Left kidney (tissue), 2 donors: ENCODE measurements around the gene ATP11A. TPM values are rescaled to one million over a fixed set of nuclear protein-coding genes. Genes with fewer than 3 reads are reported as not detected.

Experiments
- DNase-seq: peaks from one replicate; pipeline ENCODE4 v3.0.0-alpha.2; 2013
- polyA plus RNA-seq: library from polyadenylated mRNA; unstranded; fragments of 120-200 nt; gene quantifications from one replicate; pipeline ENCODE4 v1.2.1, GENCODE V29; 2013; ENCODE audit not compliant: insufficient read length

ATP11A gene
- polyA plus RNA-seq, 1 donor = 46.8 TPM

DNA sequence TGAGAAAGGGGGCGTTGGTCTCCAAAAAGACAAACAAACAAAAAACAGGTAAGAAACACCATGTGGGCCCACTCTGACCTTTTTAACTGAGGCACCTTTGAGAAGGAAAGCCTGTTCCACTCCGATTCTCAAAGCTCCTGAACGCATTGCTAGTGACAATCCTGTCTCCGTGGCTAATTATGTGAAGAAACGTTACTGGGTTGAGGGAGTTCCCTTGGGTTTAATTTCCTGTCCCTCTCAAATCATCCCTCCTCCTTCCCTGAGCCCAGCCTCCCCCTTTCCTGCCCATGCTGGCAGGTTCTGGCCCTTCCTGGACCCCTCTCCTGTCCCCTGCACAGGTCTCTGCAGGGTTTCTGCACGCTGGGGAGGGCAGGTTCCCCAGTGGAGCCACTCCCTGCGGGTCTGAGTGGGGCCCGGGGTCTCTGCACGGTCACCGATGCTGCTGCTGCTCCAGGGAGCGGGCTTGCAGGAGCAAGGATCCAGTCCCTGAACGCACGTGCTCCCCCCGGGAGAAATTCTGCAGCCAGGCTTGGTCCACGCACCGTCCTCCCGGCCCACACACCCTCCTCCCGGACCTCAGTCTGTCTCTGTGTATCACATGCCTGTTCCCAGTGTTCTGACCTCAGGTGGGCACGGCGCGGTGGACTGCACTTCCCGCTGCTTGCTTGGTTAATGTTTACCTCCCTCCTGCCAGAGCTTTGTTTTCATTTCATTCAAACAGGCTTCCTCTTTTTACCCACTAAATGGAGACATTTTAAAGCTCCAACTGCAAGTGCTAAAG is 202.8 kb downstream of the ATP11A start:
- DNase-seq = no peak

- DNase-seq = no peak
These were observed 203.3 kb downstream of the ATP11A start for GRCh38 chr13:112893207-112893569.

- DNase-seq = no peak
These were observed 204.0 kb downstream of the ATP11A start for GRCh38 chr13:112893570-112894422.

- DNase-seq = no peak
These were observed 204.5 kb downstream of the ATP11A start for GRCh38 chr13:112894423-112894672.

DNA sequence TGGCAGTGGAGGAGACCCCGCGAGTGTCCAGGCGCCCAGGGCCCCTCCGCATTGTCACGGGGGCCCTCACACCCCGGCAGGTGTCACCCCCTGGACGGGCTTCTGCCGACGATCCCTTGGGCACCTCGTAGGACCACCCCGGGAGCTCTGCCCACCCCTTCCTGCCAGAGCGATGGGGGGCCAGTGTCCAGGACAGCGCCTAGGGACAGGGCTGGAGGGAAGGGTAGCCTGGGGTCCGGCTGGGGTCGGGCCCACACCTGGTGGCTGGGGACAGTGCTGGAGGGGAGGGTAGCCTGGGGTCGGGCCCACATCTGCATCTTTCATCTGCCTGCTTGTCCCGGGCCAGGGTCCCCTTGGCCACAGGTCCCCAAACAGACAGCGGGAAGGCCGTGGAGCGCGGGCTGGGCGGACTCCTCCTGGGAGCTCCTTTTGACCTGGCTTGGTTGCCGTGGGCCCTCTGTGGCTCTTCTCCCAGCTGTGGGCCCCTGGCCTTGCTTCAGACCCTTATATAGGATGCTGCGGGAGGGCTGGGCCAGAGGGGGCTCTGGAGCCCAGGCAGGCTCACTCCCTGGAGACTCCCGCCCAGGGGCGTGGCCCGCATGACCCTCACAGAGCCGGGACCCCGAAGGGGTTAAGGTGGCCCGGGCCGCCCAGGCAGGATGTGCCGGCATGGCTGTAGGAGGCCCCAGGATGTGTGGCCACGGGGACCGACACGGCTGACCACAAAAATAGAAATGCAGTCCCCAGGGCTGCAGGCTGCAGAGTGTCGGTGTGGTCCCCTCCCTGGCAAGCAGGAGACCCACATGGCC is 205.0 kb downstream of the ATP11A start:
- no peak for DNase-seq

DNA sequence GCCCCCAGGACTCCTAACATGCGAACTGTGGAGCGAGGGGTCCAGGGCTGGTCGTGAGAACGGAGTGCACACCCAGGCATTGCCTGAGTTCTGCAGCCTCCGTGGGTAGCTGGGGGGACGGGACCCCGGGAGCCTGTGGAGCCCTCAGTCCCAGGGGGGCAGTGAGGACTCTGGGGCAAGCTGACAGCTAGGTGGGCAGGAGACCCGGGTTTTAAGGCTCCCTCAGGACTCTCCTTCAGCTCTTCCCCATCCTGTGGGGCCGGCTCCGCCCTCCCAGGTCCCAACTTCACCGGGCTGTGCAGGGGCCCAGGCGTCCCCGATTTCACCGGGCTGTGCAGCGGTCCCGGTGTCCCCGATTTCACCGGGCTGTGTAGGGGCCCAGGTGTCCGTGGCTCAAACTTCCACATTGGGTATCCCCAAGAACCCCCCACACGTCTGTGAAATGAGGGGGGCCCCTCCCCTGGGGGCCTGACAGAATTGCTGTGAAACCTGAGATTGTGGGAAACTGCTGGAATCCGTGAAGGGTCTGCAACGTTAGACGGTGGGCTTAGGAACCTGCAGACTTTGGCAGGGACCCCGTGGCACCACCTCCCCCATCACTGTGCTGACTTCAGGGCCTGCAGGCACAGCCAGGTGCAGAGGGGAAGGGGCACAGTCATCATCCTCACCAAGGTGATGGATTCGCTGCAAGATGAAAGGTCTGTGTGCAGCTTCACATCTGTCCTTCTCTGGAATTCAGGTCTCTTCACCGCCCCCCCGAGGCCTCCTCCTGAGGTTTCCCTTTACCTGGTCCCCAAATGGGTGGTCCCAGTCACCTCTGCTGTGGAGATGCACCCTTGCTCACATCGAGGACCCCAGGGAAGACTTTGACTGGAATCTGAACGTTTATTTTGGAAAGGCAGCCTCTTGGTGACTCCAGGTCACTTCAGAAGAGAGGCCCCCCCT is 206.0 kb downstream of the ATP11A start:
- no peak for DNase-seq

GRCh38 chr13:112896736-112897602 is 207.1 kb downstream of the ATP11A start:
- DNase-seq = no peak

DNA sequence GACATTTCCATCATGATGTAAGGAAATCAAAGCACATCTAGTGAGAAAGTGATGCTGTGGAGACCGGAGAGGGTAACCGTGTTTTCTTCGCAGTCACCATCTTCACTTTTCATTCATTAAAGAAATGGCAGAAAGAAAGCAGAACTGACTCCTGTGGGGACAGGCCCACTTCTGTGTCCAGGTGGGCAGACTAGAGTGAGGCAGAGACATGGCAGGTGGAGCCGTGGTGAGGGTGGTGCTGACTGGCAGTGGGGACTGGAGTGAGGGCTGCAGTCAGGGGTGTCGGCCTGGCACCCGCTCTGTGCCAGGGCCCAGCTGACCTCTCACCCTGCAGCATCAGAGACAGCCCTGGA is 207.7 kb downstream of the ATP11A start:
- no peak for DNase-seq

DNA sequence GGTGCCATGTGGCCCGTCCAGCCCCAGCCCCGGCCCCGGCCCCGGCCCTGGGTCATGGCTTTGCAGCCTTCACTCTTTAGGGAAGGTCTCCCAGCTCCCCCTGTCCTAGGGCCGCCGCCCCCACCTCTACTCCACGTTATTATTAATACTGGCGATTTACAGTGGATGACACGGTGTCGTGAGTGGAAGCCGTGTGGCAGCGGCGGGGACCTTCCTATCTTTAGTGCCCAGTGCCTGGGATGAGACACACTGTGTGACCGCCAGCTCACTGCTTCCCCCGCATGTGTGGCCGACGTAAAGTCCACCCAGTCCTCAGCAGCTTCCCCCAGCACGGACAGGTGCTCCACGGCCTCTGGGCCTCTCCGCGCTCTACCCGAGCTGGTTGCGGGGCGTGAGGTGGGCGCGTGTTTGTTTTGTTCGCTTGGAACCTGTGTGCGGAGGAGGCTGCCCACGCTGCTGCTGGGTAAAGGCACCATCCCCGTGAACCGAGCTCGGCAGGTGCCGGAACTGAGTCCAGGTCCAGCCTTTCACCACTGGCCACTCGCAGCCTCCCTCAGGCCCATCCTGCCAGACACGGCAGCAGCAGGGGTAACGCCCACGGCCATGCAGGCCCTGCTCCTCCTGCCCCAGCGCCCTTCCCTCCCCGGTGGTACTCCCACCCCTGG is 208.2 kb downstream of the ATP11A start:
- no peak for DNase-seq

GRCh38 chr13:112898621-112899280 is 208.9 kb downstream of the ATP11A start:
- no peak for DNase-seq

DNA sequence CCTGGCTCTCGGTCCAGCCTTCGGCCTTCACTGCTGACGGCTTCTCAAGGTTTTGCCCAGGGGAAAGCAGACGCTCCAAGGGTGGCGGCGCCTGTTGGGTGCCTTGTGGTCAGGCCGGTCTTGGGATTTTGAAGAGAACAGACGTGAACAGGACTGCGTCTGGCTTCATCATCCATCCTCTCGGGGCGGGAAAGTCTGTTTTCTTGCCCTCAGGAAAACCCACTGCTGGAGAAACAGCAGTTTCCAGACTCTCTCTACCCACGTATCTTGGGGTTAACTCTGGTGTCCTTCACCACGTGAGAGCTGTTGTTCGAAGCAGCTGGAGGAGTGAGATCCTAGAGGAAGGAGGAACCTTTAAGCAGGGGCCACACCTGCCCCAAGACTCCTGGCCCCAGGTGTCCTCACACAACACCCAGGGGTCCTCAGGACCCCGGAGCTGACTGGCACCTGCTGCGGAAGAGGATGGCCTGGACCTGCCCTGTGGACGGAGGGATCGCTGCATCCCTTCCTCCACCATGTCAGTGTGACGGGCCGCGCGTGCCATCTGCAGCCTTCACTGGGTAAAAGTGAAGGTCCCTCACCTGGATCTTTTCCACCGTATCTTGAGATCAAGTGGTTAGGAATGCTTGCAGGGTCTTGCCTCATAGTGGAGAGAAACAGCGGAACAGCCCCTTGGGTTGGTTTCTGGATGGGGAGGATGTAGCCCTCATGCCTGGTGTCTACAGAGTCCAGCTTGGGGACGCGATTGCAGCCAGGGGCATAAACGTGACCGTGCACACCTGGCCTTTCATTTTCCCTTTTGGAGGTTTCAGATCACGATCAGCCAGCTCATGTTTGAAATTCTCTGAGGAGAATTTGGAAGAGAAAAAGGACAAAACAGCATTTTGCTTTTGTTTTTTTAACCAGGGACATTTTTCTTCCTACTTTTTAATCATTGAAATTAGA is 209.7 kb downstream of the ATP11A start:
- no peak for DNase-seq

DNA sequence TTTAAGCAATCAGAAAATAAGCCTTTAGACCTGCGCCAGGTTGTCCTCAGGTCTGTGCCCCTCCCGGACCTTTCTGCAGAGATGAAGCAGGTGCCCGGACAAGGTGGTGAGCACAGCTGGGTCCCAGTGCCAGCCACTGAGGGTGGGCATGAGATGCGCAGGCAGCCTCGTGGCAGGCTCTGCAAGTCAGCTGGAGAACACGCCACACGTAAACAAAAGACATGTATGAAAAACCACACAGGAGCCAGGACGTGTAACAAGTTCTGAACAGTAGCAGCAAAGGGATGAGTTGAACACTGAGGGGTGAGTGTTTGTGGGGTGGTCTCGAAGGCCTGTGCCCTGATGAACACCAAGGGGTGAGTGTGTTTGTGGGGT is 210.4 kb downstream of the ATP11A start:
- DNase-seq = no peak

- DNase-seq = no peak
These were observed 210.9 kb downstream of the ATP11A start for GRCh38 chr13:112900691-112901091.

DNA sequence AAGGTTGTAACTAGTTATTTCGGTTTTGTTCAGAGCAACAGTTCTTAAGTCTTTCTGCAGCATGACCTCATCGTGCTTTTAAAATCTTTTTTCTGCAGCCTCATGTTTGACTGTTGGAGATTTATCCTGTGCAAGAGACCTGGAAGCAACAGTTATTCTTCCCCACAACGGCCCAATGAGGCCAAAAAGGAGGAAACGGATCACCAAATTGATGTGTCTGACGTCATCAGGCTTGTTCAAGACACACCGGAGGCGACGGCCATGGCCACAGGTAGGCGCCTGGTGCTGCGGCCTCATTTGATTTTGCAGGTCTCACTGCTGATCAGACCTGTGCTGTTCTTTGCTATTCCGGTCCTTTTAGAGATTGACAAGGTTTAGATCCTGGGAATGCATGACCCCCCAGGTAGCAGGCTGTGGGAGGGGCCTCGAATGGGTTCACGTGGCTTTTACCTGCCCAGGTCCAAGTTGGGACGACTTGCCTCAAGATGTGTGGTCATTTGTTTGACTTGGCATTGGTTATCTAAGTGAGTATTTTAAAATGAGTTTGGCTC is 212.3 kb downstream of the ATP11A start:
- DNase-seq = no peak

GRCh38 chr13:112902669-112903068 is 212.8 kb downstream of the ATP11A start:
- DNase-seq = no peak

DNA sequence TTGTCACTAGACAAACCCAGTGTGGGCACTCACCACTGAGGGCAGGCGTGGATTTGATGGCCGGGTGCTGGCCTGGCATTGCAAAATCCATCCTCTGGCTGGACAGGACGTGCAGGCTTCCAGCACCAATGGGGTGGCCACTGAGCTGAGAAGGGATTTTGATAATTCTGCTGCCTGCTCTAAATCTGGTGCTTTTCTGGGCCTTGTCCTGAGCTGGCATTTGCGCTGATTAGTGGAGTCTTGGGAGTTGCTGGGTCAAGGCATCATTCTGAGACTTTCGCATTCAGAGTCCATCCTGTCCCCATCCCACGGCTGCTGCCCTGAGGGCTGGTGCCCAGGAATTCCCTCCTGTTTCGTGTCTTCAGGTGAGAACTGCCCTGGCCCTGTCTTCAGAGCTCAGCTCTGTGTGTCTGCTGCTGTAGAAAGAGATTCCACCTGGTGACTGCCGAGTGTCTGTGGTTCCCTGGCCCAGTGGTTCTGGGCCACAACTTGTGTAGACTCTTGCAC is 213.3 kb downstream of the ATP11A start:
- no peak for DNase-seq

GRCh38 chr13:112903606-112904195 is 213.9 kb downstream of the ATP11A start:
- DNase-seq = no peak
